NB4 (cell line): ENCODE results near the gene GFER.
A peak's percentile ranks its signal among the peaks of the same experiment; 100 is the strongest.
"Not testable (repeated sequence)": the region's sequence is repeated elsewhere in the genome, so short reads cannot be mapped to it uniquely, and the experiment has no call there.

Experiments
- DNase-seq: peaks from one replicate; pipeline ENCODE4 v3.0.0; 2010; ENCODE audit warnings: low read depth
- H3K4me3 ChIP-seq: one replicate; pipeline ENCODE4 v1.5.1; 2011; ENCODE audit warnings: mild to moderate bottlenecking, low read depth, low read length, moderate library complexity
- CTCF ChIP-seq: IDR thresholded peaks from one replicate; pipeline ENCODE4 v1.5.1; 2012; ENCODE audit warnings: low read depth, low read length
- MAX ChIP-seq: IDR thresholded peaks from 2 replicates; pipeline ENCODE4 v1.6.1; 2011; ENCODE audit warnings: low read depth, low read length
- MYC ChIP-seq: IDR thresholded peaks from 2 replicates; pipeline ENCODE4 v1.6.1; 2011; ENCODE audit warnings: low read depth, low read length
- POLR2A ChIP-seq: IDR thresholded peaks from 2 replicates; pipeline ENCODE4 v1.6.1; 2011; ENCODE audit warnings: mild to moderate bottlenecking; ENCODE audit not compliant: insufficient read length; ENCODE audit errors: extremely low read depth

GFER gene

GRCh38 chr16:2007081-2007836, 23.3 kb downstream of the GFER start:
- no peak for DNase-seq
- H3K4me3 ChIP-seq = peak overlapping the region; percentile 86
- TF ChIP-seq MYC (no peak), POLR2A (no peak), MAX (no peak), CTCF (no peak)

GRCh38 chr16:2008009-2008526, 24.1 kb downstream of the GFER start:
- TF ChIP-seq MYC (peak; percentile 7; the same call in 1 of the 2 replicates), MAX (peak; percentile 55), CTCF (no peak)
- DNase-seq = peak; percentile 86
- H3K4me3 ChIP-seq = peak overlapping the region; percentile 86

- peak overlapping the region; percentile 86 for H3K4me3 ChIP-seq
- DNase-seq = peak; percentile 68
- TF ChIP-seq POLR2A (no peak), MAX (no peak; the same call in 1 of the 2 replicates), MYC (no peak), CTCF (no peak)
These were observed 24.7 kb downstream of the GFER start for GRCh38 chr16:2008631-2009163.

GRCh38 chr16:2009164-2009711, 25.2 kb downstream of the GFER start:
- TF ChIP-seq CTCF = no peak
- no peak for TF ChIP-seq MYC
- TF ChIP-seq POLR2A = no peak
- no peak for TF ChIP-seq MAX
- peak overlapping the region; percentile 86 for H3K4me3 ChIP-seq
- peak; percentile 47 for DNase-seq

- peak; percentile 89 for DNase-seq
- peak within 1 kb of the TSS; percentile 95 for H3K4me3 ChIP-seq
- peak; percentile 85 for TF ChIP-seq MYC
- no peak for TF ChIP-seq CTCF
- TF ChIP-seq POLR2A = peak; percentile 92
- TF ChIP-seq MAX = peak; percentile 98
These were observed 26.0 kb downstream of the GFER start, which contains the start of gene ZNF598 for GRCh38 chr16:2009791-2010510. Gene ZNF598 (minus strand): TSS chr16:2009821.

GRCh38 chr16:2011726-2012125, 27.7 kb downstream of the GFER start:
- not testable (repeated sequence) for DNase-seq, H3K4me3 ChIP-seq
